Peyer's patch (tissue), 4 donors: ENCODE results near the gene HYAL1. TPM values are rescaled to one million over a fixed set of nuclear protein-coding genes. Genes with fewer than 3 reads are reported as not detected.

ENCODE experiments used
- DNase-seq, 3 donors: peaks; one replicate each; pipeline ENCODE4 v3.0.0-alpha.2; 2017 to 2019
- H3K27ac ChIP-seq, 4 donors: fragments of 200-600 bp; sonication (generic); one replicate each; pipeline ENCODE4 v1.5.1; 2016 to 2019
- H3K27me3 ChIP-seq, 2 donors: fragments of 200-600 bp; sonication (generic); one replicate each; pipeline ENCODE4 v1.5.1; 2019
- H3K36me3 ChIP-seq, 3 donors: fragments of 200-600 bp; sonication (generic); one replicate each; pipeline ENCODE4 v1.5.1; 2016 to 2019
- H3K4me1 ChIP-seq, 4 donors: fragments of 200-600 bp; sonication (generic); one replicate each; pipeline ENCODE4 v1.5.1; 2016 to 2019
- H3K4me3 ChIP-seq, 4 donors: fragments of 200-600 bp; sonication (generic); 1 replicate in 3 of 4; 2 replicates in 1 of 4; pipeline ENCODE4 v1.5.1; 2016 to 2019; ENCODE audit warnings: mild to moderate bottlenecking in 1 of 4
- H3K9me3 ChIP-seq, 4 donors: fragments of 200-600 bp; sonication (generic); one replicate each; pipeline ENCODE4 v1.5.1; 2016 to 2019; ENCODE audit warnings: mild to moderate bottlenecking in 1 of 4
- CTCF ChIP-seq, 6 experiments: fragments of 450-650 bp in 4 of 6; fragments of 200-600 bp in 2 of 6; sonication (generic) in 1 of 6; IDR thresholded peaks; one replicate each; pipeline ENCODE4 v1.5.1; 2017 to 2019; ENCODE audit warnings: antibody characterized with exemption in 6 of 6, mild to moderate bottlenecking in 3 of 6, moderate library complexity in 1 of 6
- POLR2A ChIP-seq, 2 donors: fragments of 450-650 bp; IDR thresholded peaks; one replicate each; pipeline ENCODE4 v1.5.1; 2017; ENCODE audit warnings: antibody characterized with exemption in 2 of 2, mild to moderate bottlenecking in 2 of 2, moderate library complexity in 2 of 2
- total RNA-seq, 4 donors: library from RNA; depleted of rRNA; stranded (reverse); fragments of >200 nt; gene quantifications; one replicate each; pipeline ENCODE4 v1.1.0, GENCODE V29; 2016

The HYAL1 gene
- total RNA-seq, 4 donors from 2014 or later, result 1.2 to 5.1 (median 4.6) TPM

DNA sequence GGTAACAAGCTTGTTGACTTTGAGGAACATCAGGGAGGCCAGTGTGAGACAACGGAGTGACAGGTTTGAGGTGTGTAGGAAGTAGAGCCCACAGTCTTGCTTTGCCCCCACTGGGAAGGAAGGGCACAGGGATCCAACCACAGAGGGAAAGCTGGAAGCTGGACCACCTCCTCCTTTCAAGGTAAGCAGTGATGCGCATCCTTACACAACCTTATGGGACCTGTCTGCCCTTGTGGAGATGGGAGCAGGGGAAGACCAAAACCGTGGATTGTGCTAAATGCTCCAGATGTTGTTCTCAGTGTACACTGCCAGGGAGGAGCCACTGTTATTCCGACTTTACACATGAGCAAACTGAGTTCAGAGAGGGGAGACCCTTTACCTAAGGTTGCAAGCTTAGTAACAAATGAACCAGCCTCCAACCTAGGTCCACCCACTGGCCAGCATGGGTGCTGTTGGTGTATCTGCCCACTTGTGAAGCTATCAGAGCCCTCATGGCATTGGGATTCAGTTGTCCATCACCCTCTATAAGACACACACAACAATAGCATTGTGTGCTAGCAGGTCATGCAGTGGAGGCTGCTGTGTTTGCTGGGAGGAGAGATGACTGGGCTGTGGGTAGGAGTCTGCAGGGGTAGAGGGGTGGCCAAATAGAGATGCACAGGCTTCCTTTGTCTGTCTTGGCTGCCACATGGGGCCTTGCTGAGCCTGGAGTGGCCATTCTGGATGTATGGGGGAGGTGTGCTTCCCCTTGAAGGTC is 25.1 kb downstream of the HYAL1 start:
- no peak overlapping the region for H3K4me3 ChIP-seq
- H3K27ac ChIP-seq, result no peak overlapping the region
- peaks cover 0 to 15% (median 0%) of the 10 kb centered on the region in 3 donors for H3K36me3 ChIP-seq
- H3K27me3 ChIP-seq, result no peaks in the 10 kb centered on the region
- no peak for TF ChIP-seq POLR2A (IDR thresholded peaks at IDR 0.05)
- no peak for TF ChIP-seq CTCF (IDR thresholded peaks at IDR 0.05)
- peaks cover 1 to 21% (median 9%) of the 10 kb centered on the region in 4 donors for H3K4me1 ChIP-seq
- DNase-seq, result no peak
- no peaks in the 10 kb centered on the region for H3K9me3 ChIP-seq

- DNase-seq, result no peak
- Histone ChIP-seq H3K4me1 (peaks cover 5 to 29% (median 18%) of the 10 kb centered on the region in 4 donors), H3K27ac (no peak overlapping the region), H3K4me3 (no peak overlapping the region), H3K36me3 (peaks cover 0 to 15% (median 0%) of the 10 kb centered on the region in 3 donors), H3K9me3 (no peaks in the 10 kb centered on the region), H3K27me3 (no peaks in the 10 kb centered on the region)
- no peak for TF ChIP-seq POLR2A (IDR thresholded peaks at IDR 0.05)
Measured at GRCh38 chr3:50276762-50277101, 26.6 kb downstream of the HYAL1 start.

DNA sequence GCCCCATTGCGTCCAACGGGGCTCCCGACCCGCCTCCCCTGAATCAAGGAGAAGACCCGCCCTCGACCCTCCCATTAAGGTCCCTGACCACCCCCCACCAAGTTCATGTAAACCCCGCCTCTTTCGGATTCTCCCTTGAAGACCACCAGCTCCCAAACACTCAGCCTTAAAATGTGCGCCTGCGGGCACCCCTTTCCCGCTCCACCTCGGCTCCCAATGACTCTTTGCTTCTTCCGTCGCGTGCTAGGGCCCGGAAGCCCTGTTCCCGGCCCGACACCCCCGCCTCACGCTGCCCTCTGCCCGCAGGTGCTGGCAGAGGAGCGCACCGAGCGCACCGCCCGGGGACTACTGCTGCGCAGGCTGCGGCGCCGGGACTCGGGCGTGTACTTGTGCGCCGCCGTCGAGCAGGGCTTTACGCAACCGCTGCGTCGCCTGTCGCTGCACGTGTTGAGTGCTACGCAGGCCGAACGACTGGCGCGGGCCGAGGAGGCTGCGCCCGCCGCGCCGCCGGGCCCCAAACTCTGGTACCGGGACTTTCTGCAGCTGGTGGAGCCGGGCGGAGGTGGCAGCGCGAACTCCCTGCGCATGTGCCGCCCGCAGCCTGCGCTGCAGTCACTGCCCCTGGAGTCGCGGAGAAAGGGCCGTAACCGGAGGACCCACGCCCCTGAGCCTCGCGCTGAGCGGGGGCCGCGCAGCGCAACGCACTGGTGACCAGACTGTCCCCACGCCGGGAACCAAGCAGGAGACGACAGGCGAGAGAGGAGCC is 27.2 kb downstream of the HYAL1 start:
- no peak for TF ChIP-seq CTCF (IDR thresholded peaks at IDR 0.05)
- no peak for TF ChIP-seq POLR2A (IDR thresholded peaks at IDR 0.05)
- Histone ChIP-seq H3K27ac (no peak overlapping the region), H3K9me3 (no peaks in the 10 kb centered on the region), H3K27me3 (no peaks in the 10 kb centered on the region), H3K4me1 (peaks cover 5 to 32% (median 18%) of the 10 kb centered on the region in 4 donors), H3K36me3 (peaks cover 0 to 15% (median 0%) of the 10 kb centered on the region in 3 donors), H3K4me3 (no peak overlapping the region)
- DNase-seq, result no peak

DNA sequence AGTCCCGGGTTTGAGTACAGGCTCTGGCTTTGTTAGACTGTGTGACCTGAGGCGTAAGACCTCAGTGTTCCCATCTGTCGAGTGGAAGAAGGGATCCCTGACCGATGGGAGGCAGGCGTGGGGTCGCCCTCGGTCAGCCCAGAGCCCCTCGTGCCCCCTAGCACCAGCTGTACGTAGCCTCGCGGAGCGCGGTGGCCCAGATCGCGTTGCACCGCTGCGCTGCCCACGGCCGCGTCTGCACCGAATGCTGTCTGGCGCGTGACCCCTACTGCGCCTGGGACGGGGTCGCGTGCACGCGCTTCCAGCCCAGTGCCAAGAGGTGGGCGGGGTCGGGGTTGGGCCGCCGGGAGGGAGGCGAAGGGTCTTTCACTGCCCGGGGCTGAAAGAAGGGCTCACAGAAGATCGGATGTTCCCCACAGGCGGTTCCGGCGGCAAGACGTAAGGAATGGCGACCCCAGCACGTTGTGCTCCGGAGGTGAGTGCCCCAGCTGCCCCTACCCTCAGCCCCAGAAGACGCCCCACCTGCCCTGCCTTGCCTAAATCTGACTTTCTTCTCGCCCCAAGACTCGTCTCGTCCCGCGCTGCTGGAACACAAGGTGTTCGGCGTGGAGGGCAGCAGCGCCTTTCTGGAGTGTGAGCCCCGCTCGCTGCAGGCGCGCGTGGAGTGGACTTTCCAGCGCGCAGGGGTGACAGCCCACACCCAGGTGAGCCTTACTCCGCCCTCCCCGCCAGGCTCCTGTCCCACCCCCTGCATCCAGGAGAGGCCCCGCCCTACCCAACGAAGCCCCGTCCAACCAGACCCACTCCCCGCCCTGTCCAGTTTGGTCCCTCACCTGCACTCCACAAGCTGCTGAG is 28.0 kb downstream of the HYAL1 start:
- Histone ChIP-seq H3K4me1 (peaks cover 5 to 32% (median 18%) of the 10 kb centered on the region in 4 donors), H3K9me3 (no peaks in the 10 kb centered on the region), H3K4me3 (no peak overlapping the region), H3K27ac (no peak overlapping the region), H3K27me3 (no peaks in the 10 kb centered on the region), H3K36me3 (peaks cover 0 to 15% (median 0%) of the 10 kb centered on the region in 3 donors)
- TF ChIP-seq POLR2A (IDR thresholded peaks at IDR 0.05), result no peak
- no peak for TF ChIP-seq CTCF (IDR thresholded peaks at IDR 0.05)
- no peak for DNase-seq

GRCh38 chr3:50274371-50275104 is 28.8 kb downstream of the HYAL1 start:
- Histone ChIP-seq H3K36me3 (peaks cover 0 to 15% (median 0%) of the 10 kb centered on the region in 3 donors), H3K27me3 (no peaks in the 10 kb centered on the region), H3K27ac (peak overlapping the region in 1 of 4 donors; percentile 9), H3K4me3 (no peak overlapping the region), H3K4me1 (peaks cover 5 to 40% (median 18%) of the 10 kb centered on the region in 4 donors), H3K9me3 (no peaks in the 10 kb centered on the region)
- TF ChIP-seq POLR2A (IDR thresholded peaks at IDR 0.05) (no peak), CTCF (IDR thresholded peaks at IDR 0.05) (peak; percentile 69 to 80 (median 76))
- peak; percentile 64 to 88 (median 85) for DNase-seq
